Measurements from ENCODE around the gene TUBB2B.
A peak's percentile ranks its signal among the peaks of the same experiment; 100 is the strongest.

TUBB2B gene

DNA sequence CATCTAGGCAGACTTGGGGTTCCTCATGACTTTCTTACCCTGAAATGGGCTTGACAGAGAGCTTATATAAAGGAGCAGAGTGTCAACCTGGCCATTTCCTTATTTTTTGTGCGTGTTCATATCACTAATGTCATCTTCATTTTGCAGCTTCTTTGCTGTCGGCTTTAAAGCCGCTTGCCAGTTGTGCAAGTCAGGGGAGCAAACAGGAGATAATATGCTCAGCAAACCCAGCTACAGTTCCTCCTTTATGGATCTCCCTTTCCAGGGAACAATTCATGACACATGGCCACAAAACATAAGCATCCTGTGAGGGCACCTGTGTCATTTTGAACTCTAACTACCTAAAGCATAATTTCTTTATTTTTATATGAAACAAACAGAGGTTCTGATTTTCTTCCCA, 6.5 kb upstream of the TUBB2B start:
- DNase-seq (ENCODE audit: low spot score): no peak

DNA sequence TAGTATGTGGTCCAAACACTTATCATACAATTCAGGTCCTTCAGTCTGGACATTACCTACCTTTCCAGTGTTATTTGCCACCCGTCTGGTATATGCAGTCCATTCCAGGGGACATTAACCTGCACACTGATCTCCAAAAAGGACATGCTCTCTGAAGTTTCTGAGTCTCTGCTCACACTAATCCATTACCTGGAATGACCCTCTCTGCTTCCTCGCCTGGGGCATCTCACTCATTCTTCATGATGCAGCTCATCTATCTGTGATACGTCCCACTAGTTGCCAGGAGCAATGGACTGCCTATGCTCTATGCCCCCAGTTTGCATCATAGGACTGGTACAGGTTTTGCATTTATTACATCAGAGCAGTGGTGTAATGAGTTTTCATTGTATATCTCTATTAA, 5.9 kb upstream of the TUBB2B start:
- DNase-seq (ENCODE audit: low spot score): no peak

DNA sequence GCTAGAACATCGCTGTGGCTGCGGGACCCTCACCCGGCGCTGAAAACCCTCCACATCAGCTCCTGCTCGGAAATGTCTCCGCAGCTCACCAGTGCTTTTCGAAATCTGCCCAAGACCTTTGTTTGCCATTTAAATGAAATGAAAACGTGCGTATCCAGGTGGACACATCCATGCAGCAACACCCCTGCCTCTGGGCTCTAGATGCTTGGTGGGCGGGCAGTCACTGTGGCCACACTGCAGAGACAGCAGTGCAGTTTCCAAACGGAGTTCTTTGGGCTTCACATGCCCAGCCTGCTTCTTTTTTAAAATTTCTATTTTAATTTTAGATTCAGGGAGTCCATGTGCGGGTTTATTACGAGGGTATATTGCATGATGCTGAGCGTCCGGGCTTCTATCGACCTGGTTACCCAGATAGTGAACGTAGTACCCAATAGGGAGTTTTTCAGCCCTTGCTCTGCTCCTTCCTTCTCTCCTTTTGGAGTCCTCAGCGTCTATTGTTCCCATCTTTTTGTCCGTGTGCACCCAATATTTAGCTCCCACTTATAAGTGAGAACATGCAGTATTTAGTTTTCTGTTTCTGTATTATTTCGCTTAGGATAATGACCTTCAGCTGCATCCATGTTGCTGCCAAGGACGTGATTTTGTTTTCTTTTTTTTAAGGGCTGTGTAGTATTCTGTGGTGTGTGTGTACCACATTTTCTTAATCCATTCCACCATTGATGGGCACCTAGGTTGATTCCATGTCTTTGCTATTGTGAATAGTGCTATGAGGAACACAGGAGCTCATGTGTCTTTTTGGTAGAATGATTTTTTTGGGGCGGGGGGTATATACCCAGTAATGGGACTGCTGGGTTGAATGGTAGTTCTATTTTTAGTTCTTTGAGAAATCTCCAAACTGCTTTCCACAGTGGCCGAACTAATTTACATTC, 4.8 kb upstream of the TUBB2B start:
- DNase-seq (ENCODE audit: low spot score): no peak

DNA sequence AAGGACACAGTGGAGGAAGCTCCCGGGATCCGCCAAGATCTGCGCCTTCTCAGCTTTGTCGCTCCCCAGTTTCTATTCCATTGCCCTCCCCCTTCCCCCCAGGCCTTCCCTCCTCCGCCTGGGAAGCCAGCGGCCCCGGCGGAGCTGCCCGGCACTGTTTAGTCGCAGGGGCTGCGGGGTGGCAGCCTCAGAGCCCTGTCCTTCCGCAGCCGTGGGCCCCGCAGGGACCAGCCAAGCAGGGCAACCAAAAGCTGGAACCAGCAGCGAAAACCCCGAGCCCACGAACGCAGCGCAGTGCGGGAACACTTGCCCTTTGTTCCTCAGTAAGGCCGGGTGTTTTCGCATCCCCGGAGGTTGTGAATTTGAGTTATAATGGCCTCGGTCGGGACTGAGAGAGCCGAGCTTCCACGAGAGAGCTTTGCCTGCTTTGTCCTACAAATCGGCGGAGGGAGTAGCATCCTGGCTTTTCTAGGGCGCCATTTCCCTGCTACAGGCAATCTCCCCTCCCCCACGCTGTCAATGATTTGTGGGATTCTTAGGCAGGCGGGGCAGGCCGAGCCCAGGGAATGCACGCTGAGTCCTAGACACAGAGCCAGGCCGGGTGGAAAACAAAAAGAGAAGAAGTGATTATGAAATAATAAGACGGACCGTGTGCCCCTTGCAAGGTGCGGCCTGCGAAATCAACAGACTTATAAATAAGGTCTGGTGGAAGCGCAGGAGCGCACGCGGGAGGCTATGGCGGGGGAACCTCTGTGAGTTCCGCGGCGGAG, 4.0 kb upstream of the TUBB2B start:
- peak; percentile 87 for DNase-seq (ENCODE audit: low spot score)

DNA sequence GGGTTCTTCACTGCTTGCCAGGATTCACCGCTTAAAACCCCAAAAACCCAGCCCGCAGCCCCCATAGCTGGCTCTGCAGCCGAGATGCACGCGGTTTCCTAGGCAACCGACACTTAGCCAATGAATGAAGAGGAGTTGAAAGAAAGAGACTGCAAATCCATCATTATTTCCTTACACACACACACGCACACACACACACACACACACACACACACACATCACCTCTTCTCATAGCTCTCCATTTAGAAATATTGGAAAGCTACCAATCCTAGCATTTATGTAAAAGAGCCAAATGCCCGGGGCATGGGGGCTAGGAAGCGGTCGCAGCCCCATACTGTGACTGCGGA, 3.4 kb upstream of the TUBB2B start:
- DNase-seq (ENCODE audit: low spot score): peak; percentile 73

DNA sequence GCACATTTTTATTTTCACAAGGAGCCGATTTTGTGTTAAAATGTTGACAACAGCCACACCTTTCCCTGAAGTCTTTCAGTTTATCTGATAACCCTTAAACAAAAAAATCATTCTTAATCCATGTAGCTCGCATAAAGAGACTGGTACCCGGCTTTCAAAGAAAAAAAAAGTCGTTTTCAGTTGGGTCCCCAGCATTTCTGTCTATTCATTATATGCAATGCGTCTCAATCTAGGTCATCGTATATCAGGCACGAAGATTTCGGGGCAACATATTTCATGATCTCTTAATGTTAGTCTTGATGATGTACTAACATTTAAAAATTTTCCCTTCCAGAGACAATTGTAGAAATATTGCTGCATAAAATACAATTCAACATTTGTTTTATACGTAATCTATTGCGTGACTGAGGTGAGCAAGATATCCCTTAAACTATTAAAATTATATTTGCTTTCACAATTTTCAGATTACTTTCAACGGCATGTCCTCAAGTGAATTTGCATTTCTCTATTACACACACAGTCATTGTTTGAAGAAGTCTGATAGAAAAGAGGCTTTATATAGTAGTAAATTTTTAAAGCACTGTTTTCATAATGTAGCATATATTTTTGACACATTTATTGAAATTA, 2.9 kb upstream of the TUBB2B start:
- no peak for DNase-seq (ENCODE audit: low spot score)

DNA sequence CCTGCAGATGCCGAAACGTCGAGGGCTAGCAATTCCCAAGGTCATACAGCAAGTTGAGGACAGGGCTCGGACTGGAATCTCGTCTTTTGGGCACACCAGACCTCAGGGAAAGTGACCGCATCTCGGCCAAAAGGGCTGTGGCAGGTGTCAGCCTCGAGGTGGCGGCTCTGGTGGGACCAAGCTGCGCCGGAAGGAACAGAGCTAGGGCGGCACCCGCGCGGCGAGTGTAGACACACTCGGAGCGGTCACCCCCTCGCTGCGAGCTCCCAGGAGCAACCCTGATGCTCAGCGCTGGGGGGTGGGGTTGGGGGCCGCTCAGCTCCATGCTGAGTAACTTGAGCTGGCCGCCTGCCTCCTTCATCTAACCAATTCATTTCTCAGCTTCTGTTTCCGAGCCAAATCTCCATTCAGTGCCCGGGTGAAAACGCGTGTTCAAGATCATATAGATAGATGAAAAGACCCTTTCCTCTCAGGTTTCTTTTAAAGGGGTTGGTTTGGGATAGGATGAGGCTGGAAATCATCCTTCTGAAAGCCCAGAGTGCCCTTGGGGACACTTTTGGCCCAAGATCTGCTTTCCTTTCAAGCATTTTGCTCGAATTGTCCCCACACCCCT, 2.2 kb upstream of the TUBB2B start:
- peak; percentile 75 for DNase-seq (ENCODE audit: low spot score)

DNA sequence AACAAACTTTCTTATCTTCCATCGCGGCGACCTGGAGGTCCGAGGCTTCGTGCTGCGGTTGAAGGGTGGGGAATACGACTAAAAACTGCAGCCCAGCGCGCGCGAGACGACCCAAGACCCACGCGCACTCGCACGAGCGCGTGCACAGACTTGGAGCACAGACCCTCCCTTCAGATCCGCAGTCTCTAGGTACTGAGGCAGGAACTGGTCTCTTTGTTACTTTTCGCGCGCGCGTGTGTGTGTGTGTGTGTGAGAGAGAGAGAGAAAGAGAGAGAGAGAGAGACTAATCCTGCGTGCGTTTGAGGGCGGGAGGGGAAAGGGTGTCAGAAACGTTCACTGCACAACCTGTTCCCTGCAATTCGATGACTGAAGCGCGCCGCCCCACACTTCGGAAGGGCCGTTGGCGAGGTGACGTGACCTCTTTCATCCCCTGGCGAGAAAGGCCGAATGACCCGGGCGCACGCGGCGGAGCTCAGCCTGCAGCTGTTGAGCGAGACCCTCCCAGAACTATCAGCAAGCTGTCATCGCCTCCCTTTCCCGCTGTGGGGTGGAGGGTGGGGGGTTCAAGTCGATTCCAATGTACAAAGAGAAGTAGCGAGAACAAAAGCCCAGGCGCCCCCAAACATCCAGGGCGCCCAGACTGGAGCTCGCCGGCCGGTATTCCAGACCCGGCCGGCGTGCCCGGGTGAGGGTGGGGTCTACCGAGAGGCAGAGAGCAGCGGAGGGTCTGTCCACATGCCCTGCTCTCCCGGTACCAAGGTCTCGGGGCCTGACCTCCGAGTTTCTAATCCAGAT, 1.5 kb upstream of the TUBB2B start:
- peak; percentile 84 for DNase-seq (ENCODE audit: low spot score)

DNA sequence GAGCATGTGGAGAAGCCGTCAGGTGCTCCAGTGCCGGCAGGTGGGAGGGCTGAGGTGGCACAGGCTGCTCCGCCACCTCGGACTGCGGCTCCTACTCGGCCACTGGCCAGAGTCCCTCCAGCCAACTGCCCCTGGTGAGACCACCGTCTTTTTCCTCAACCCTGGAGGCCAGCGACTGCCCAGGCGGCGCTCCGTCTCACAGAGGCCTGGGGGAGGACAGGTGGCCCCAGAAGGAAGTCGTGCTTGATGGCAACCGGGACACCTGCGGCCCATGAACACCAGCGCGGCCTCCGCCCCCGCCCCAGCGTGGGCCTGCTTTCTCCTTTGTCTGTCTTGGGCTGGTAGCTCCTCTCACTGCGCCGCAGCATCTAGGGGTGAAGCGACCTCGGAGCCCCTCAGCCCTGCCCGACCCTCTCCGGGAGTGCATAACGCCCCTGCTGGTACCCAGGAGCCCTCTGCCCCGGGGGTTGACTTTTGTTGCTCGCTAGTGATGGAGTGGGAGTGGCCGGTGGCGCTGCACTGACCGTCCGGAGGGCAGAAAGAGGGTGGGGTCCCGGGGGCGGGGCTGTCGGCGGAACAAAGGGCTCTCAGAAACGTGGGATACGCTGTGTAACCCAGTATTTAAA, 706 bp upstream of the TUBB2B start:
- peak; percentile 93 for DNase-seq (ENCODE audit: low spot score)

DNA sequence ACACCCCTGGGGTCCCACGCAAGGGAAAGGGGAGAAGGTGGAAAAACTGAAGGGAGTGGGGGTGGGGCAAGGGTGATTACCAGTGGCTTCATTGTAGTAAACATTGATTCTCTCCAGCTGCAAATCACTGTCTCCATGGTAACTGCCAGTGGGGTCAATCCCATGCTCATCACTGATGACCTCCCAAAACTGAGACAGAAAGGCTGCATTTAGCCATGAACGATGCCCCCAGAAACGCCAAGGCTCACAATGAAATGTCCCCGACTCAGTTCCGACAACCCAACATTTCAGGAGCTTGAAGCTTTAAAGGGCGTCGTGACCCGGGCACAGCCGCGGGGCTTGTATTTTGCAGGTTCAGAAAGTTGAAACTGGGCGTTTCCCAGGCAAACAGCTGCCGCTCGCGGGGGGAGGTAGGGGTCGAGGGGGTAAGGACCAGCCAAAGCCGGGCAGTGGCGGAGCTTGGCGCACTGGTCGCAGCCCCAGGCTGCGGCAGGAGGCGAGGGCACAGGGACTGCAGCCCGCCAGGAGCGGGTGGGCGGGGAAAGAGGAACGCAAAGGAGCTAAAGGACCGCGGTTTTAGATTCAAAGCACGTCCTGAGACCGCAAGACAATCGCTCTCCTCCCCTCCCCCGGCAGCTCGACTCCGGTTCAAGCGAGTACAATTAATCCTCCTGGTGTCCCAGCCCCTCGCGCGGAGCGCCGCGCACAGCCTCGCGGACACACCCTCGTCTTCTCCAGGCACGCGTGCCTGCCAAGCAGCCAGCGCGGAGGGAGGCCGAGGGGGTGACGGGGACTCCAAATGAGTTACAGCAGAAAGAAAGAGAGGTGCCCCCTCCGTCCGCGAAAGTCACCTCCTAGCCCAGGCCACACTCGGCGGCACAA, 731 bp downstream of the TUBB2B start:
- DNase-seq (ENCODE audit: low spot score): peak; percentile 50

DNA sequence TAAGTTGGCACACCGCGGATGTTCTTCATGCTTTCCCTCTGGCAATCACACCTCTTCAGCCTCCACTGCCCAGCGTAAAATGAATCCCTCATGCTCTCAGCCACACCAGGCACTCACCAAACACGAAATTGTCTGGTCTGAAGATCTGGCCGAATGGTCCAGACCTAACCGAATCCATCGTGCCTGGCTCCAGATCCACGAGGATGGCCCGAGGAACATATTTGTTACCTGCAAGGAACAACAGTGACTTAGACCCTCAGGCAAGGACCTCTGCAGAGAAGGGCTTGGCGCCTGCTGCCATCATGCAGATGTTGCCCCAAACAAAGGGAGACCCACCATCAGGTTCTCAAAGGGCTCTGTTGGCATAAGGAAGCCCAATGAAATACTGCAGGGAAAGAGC, 1.4 kb downstream of the TUBB2B start:
- DNase-seq (ENCODE audit: low spot score): no peak

DNA sequence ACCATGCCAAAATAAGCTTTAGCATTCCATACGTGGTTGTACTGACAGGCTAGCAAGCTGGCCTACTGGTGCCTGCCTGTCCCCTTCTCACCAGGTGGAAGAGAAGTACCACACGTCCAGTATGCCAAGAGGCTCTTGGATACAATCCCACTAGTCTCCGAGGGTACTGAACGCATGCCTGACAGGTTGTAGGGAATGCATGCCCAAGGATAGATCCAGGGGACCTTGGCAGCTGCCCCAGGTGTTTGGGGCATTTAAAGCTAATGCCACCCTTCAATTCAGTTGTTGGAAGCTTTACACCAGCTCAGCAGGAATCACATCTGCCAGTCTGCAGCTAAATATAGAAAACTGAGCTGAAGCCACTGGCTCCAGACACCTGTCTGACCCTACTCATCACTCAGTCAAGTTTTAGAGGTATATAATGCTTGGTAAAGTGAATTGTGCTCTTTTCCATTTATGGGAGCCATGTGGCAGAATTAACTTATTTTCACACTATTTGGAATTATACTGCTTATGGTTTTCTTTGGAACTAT, 4.9 kb downstream of the TUBB2B start:
- no peak for DNase-seq (ENCODE audit: low spot score)

DNA sequence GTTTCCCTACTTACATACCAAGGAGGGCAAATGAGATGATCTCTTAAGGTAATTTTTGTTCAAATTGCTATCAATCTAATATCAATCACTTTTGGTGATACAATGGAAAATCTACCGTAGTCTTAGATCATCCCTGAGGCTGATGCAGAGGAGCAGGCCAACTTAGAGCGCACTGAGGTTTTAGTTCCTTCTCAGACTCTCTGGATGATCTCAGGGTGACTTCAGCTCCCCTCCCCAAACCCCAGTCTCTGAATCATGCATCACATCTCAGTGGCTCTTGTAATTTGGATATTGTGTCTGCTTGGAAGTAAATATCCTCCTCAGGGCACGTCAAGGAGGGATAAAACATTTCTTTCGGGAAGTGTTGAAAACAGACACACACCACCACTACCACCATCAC, 5.9 kb downstream of the TUBB2B start:
- no peak for DNase-seq (ENCODE audit: low spot score)

DNA sequence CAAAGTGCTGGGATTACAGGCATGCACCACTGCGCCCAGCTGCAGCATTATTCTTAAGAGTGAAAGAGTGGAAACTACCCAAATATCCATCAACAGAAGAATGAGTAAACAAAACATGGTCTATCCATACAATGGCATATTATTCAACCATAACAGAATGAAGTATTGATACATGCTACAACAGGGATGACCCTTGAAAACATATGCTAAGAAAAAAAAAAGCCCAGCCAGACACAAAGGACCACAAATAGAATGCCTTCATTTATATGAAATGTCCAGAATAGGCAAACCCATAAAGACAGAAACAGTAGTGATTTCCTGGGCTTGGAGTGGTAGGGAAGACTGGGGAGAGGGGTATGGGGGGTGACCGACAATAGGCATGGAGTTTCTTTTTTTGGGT, 7.1 kb downstream of the TUBB2B start:
- DNase-seq (ENCODE audit: low spot score): no peak

DNA sequence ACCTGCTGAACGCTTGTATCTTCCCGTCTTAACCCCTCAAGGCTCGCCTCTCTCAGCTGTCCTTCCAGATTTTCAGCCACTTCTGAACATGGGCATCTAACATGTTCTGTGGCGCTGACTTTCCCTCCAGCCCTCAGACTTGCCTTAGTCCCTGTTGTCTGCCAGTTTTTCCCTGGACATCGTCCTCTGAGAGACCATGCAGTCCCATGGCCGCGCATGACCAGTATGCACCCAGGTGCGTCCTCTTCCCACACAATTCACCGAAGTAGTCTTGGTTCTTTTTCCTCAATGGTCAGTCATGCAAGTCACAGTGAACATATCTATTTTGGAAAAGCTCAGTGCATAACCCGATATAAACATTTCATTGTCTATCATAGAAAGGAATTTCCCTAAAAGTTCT, 9.2 kb downstream of the TUBB2B start:
- no peak for DNase-seq (ENCODE audit: low spot score)

DNA sequence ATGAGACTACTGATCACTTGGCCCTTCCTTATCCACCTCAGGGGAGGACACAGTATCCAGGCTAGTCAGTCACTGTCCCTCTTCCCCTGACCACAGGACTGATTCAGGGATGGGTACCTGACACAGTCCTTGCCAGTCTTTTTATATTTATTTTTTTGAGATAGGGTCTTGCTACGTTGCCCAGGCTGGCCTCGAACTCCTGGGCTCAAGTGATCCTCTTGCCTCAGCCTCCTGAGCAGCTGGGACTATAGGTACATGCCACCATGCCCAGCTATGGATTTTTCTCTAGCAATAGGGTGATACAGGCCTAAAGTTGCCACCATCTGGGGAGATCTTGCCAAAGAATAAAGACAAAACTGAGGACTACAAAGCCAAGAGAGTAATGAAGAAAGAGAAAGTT, 10.2 kb downstream of the TUBB2B start:
- no peak for DNase-seq (ENCODE audit: low spot score)

DNA sequence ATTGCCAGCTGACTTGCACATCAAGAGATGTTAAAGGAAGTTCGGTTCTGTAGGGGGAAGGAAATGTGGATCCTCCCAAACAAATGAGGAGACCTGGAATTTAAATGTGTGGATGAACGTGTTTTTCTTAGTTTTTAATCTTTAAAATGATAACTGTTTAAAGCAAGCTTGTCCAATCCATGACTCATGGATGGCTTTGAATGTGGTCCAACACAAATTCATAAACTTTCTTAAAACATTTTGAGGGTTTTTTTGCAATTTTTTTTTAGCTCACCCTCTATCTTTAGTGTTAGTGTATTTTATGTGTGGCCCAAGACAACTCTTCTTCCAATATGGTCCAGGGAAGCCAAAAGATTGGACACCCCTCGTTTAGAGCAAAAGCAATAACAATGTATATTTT, 12.6 kb downstream of the TUBB2B start:
- no peak for DNase-seq (ENCODE audit: low spot score)

DNA sequence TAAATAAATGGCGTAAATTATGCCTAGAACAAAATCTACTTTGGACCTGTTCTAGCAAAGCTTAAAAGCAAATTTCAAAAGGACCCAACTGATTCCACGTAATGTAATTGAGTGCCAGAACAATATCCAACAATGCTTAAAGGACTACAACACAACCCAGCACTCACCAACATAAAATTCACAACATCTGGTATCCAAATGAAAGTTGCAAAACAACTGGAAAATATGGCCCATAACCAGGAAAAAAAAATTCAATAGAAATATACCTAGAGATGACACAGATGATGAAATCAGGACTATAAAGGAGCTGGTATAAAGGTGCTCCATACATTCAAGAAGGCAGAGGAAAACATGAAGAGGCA, 14.1 kb downstream of the TUBB2B start:
- no peak for DNase-seq (ENCODE audit: low spot score)

DNA sequence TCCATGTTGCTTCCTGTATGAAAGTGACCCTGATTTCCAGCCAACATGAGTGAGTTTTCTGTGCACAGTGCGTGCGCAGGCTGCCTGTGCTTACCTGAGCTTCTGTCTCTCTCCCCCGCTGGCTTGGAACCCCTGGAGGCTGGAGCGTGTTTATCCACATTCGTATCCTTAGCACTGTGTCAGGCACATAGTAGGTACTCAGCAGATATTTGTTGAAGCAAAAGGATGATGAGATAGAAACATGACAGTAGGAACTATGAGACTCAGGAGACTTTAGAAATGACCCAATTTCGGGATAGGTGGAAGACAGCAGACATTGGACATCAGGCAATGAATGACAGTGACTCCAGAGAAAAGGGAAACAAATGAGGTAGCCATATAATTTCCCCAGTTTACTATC, 15.2 kb downstream of the TUBB2B start:
- DNase-seq (ENCODE audit: low spot score): no peak

DNA sequence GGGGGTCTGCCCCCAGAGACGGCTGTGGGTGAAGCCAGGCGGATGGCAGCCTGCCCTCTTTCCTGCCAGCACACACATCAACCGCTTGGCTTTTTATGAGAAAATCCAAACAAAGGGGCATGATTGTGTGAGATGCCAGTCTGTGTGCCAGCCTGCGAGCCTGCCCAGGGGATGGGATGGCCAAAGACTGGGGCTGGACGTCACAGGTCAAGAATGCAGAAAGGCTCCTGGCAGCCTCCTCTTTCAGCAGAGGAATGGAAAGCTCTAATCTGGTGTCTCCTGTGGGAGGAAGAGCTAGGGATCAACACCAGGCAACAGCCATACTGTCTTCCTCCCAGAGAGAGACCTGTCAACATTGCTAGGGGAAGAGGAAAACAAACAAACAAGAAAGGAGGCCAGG, 15.8 kb downstream of the TUBB2B start:
- no peak for DNase-seq (ENCODE audit: low spot score)

All from SK-N-DZ (cell line).